ENCODE data around the gene ZNF223.

Gene ZNF223

GRCh38 chr19:44072543-44073401, 20.9 kb downstream of the ZNF223 start:
- DNase-seq, result no peak

GRCh38 chr19:44076325-44076724, 24.5 kb downstream of the ZNF223 start:
- no peak for DNase-seq

DNA sequence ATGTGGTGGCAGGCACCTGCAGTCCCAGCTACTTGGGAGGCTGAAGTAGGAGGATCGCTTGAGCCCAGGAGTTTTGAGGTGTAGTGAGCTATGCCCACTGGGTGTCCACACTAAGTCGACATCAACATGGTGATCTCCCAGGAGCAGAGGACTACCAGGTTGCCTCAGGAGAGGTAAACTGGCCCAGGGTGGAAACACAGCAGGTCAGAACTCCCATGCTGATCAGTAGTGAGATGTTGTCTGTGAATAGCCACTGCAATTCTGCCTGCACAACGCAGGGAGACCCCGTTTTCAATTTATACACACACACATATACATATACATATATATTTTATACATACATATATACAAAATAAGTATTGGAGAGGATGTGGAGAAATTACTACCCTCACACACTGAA, 40.3 kb downstream of the ZNF223 start:
- DNase-seq, result no peak

DNA sequence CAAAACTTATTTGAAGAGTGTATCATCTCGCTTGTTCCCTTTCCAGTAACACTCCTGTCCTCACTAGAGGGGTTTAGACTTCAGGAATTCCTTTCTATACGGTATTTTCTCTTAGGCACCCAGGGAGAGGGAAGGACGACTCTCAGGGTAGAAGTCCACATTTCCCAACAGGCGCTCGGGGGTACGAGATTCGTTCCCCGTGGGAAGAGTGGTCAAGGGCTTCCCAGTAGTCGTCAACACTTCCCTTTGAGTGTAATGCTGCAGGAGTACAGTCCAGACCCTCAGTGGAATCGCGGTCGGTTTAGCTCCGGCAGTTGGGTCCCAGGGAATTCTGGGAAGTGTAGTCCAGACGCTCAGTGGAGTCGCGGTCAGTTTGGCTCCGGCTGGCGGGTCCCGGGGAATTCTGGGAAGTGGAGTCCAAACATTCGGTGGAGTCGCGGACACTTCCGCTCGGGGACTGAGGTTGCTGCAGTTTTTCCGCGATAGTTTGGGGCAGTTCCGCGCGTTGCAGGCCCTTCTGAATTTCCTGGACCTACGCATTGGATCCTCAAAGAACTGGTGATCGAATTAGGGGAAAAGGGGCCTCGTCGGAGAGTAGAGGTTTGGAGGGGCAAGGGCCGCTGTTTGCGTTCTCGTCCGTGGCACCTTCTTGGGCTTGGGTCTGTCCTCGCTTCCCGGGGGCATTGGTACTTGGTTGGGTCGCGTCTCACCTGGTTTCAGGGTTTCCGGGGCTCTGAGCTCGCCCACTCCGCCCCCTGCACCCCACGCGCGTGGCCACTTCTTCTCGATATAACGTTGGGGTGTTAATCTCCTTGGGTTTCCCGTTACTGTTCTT, 42.3 kb downstream of the ZNF223 start, which contains the start of gene ZNF224:
Gene ZNF224, plus strand, starts transcription at position 431 of the 835 bp plus-strand sequence. CDS start 3,513 bp downstream, outside the sequence.
- peak; percentile 82 for DNase-seq

DNA sequence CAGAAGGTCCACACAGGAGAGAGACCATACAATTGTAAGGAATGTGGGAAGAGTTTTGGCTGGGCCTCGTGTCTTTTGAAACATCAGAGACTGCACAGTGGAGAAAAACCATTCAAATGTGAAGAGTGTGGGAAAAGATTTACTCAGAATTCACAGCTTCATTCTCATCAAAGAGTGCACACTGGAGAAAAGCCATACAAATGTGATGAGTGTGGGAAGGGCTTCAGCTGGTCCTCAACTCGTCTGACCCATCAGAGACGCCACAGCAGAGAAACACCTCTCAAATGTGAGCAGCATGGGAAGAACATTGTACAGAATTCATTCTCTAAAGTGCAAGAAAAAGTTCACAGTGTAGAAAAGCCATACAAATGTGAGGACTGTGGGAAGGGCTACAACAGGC, 55.9 kb downstream of the ZNF223 start:
- DNase-seq, result no peak

GRCh38 chr19:44109458-44109857, 57.6 kb downstream of the ZNF223 start:
- no peak for DNase-seq

GRCh38 chr19:44111910-44112463, 60.2 kb downstream of the ZNF223 start:
- DNase-seq, result no peak

DNA sequence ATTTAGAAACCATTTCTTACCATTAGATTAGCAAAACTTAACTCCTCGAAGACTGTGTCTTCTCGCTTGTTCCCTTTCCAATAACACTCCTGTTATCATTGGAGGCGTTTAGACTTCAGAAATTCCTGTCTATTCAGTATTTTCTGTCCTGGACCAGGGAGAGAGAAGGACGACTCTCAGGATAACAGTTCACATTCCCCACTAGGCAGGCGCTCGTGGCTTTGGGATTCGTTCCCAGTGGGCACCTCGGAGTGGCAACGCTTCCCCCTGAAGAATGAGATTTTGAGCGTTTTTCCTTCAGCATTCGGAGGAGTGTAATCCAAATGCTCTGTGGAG, 60.9 kb downstream of the ZNF223 start:
- no peak for DNase-seq

- DNase-seq, result peak; percentile 77
These were observed 61.4 kb downstream of the ZNF223 start, which contains the start of gene ZNF225 for GRCh38 chr19:44113138-44113783. TSS of gene ZNF225 (plus strand) at chr19:44113399. CDS start at chr19:44115828, 2,429 bp downstream.

DNA sequence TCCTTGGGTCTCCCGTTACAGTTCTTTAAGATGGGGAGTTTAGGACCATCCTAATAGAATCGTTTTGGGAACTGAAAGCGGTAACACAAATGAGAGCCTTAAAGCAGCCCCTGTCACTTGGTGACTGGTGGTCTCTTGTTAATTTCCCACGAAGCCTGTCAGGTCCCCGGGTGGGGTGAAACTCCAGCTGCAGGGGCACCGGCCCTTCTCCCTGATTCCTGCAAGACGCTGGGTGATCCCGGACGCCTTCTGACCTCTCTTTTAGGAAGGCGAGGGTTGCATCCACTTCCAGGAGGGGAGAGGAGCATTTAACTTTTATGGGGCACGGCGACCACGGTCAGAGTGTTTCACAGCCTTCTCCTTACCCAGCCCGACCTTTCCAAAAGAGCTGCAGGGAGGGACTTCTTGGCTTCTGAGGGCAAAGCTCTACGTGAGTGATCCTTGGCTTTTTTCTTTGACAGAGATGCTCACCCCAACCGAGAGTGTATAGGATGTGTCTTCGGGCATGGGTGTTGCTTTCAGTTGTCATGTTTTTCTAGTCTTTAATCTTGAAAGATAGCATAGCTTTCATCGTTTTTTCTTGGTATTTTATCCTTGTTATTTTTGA, 62.1 kb downstream of the ZNF223 start:
- DNase-seq, result no peak
